Head of caudate nucleus (tissue), 42 donors: ENCODE measurements around the gene SHISA7.
A peak's percentile ranks its signal among the peaks of the same experiment; 100 is the strongest.

ENCODE experiments used
- DNase-seq, 42 donors: peaks; one replicate each; pipeline versions ENCODE4 v3.0.0 to v3.0.0-alpha.2; 2020 to 2021; ENCODE audit warnings: mixed read lengths in 7 of 42
- intact Hi-C: fragments of 100-400 bp; cut with DNase I; formaldehyde crosslinking; loops from one replicate; pipeline ENCODE4 v1.15.0; 2022

Gene SHISA7

DNA sequence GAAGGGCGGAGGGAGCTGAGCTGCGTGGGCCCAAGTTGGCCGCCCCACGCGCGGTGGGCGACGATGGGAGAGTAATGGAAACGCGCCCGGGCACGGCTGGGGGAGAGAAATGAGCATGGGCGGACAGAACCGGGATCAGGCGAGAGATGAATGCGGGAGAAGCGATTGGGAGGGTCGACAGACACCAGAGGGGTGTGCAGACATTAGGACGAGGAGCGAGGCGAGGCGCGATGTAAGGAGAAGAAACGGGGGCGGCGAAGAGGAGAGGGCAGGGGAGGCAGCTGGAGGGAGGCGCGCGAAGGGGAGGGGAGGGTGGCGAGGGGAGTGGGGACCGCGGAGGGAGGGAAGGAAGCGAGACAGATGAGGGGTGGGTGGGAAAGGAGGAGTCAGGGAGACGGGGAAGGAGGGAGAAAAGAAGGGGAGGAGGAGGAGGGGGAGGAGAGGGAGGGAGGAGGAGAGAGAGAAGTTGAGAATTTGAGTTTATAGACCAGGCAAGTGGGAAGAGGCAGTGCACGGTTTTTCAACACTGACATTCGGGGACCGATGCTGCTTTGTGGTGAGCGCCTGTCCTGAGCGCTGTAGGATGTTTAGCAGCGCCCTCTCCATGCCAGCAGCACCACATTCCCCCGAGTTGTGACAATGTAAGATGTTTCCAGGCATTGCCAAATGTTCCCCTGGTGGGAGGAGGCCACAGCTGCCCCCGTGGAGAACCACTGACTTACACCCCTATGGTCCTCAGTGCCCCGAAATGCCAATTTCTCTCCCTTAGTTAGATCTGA lies at the start of gene SHISA7:
Gene SHISA7, minus strand, starts transcription at position 256 of the 779 bp plus-strand sequence. CDS start 437 bp downstream, outside the sequence.
- peak in 36 of 42 donors; percentile 42 to 82 (median 65) for DNase-seq
- intact Hi-C loops, result no loop called here

DNA sequence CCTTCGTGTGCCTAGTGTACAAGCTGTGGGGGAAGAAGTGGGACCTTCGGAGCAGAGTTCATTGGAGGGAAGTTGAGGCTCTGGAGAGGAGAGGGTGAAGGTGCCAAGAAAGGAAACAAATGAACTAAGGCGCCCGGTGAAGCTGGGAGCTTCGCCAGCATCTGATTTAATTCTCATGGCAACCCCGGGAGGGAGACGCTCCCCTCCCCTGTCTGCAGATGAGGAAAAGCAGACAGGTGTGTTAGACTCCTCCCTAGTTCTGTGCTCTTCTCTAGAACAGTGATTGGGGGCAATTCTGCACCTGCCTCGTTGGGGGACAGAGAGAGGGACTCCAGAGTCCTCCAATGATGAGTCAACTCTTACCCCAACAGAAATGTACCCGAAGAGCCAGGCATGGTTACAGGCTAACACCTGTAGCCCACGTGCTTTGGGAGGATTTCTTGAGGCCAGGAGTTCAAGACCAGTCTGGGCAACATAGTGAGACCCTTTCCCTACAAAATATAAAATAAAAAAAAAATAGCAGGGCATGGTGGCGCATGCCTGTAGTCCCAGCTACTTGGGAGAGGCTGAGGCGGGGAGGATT lies 49.4 kb upstream of the SHISA7 start:
- intact Hi-C loops, result no loop called here
- DNase-seq, result peak in 23 of 42 donors; percentile 29 to 82 (median 57)

DNA sequence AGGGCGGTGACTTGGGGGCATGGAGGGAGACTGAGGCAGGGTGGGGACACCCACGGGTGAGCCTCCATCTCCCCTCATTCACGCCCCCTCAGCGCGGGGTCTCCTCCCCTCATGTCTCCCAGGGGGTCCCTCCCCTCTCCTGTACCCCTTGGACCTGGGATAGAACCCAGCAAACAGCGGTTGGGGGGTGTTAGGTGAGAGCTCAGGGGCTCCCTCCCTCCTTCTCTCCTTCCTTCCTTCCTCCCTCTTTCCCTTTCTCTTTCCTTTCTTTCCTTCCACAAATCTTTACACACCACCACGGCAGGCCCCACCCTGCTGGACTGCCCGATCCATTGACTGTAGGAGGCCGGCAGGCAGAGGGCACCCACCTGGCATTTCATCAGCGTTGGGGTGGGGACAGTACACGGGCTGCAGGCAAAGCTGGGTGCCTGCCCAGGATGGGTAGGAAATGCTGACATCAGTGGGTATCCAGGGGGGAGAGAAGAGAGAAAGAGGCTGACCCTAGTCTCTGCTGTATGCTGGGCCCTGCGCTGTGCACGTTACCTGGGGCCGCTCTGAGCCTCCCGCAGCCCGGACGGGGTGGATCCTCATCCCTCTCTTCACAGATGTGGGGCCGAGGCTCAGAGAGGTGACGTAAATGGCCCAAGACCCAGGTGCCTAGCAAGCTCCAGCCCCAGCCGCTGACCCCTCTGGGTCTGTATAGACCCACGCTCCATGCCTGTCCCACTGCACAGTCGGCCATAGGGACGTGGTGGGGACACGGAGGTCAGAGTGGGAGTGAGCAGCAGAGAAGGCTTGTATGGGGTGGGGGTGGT lies 48.7 kb upstream of the SHISA7 start:
- DNase-seq, result no peak
- intact Hi-C loops, result no loop called here

DNA sequence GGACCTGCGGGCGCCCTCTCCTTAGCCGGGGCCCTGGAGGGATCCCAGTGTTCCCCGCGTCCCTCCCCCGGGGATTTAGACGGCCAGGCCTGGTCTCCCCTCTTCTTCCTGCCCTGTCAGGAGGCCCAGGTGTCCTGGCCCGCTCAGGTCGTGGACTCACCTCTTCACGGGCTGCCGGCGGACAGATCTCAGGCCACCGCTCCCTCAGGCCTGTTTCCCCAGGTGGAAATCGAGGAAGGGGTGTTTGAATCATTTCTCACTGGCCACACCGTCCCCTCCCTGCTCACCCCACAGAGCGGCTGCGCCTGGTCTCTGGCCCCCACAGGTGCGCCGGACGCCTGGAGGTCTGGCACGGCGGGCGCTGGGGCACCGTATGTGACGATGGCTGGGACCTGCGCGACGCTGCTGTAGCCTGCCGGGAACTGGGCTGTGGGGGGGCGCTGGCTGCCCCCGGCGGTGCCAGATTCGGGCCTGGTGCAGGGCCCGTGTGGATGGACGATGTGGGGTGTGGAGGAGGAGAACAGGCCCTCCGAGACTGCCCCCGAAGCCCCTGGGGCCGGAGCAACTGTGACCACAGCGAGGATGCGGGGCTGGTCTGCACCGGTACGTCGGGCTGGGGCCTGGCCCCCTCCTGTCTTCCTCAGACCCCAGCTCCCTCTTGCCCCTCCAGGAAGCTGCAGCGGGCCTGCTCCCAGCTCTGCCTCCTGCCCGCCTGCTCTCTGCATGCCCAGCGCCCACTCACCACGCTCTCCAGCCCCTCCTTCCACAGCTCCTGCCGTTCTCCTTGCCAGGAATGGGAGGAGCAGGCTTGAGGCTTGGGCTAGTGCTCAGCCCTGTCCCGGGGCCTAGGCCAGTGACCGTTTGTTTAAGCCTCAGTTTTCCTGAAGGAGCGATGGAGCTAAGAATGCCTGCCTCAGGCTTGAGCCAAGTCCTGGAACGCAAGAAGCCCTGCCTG lies 47.7 kb upstream of the SHISA7 start:
- DNase-seq, result no peak
- intact Hi-C loops, result no loop called here

DNA sequence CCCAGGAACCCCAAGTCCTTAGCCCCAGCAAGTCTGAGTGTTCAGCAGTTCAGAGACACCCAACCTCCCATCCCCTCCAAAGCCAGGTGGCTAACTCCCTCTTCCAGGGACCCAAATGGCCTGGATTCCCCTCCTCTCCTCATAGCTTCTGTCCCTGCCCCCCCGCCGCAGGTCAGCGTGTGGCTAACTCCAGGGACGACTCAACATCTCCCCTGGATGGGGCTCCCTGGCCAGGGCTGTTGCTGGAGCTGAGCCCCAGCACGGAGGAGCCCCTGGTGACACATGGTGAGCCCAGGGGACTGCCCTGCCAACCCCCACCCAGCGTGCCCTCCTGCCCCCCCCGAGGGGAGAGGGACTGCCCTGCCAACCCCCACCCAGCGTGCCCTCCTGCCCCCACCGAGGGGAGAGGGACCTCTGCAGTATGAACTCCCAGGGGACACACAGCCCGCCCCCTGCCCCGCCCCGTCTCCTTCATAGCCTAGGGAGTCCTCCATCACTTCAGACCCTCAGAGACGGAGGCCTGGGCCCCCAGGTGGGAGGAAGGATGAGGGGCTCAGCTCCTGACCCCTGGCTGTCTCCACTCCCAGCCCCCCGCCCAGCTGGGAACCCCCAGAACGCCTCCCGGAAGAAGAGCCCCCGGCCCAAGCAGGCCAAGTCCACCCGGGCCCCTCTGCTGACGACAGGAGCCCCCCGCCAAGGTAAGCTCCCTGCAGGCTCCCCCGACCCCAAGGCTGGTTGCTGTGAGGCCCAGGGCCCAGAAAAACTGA lies 46.8 kb upstream of the SHISA7 start:
- DNase-seq, result no peak
- intact Hi-C loops, result no loop called here

DNA sequence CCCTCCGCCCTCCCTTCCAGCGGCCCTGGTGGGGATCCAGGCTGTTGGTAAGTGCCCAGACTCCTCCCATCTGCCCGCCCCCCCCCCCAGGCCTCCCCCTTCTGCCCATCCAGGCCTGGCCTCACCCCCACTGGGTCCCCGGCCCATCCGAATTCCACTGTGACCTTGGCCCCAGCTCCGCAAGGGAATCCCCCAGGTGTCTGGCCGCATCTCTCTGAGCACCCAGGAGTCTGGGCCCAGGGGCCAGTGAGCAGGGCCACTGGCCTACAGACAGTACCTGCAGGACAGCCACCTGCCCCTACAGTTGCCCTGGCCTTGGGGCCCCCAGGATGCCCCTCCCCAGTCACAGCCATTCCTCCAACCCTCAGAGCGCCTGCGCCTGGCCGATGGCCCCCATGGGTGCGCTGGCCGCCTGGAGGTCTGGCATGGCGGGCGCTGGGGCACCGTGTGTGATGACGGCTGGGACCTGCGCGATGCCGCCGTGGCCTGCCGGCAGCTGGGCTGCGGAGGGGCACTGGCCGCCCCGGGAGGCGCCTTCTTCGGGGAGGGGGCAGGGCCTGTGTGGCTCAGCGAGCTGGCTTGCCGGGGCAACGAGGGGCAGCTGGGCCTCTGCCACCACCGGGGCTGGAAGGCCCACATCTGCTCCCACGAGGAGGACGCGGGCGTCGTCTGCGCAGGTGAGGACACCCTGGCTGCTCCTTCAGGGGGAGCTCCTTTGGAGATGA lies 46.0 kb upstream of the SHISA7 start:
- intact Hi-C loops, result no loop called here
- no peak for DNase-seq

DNA sequence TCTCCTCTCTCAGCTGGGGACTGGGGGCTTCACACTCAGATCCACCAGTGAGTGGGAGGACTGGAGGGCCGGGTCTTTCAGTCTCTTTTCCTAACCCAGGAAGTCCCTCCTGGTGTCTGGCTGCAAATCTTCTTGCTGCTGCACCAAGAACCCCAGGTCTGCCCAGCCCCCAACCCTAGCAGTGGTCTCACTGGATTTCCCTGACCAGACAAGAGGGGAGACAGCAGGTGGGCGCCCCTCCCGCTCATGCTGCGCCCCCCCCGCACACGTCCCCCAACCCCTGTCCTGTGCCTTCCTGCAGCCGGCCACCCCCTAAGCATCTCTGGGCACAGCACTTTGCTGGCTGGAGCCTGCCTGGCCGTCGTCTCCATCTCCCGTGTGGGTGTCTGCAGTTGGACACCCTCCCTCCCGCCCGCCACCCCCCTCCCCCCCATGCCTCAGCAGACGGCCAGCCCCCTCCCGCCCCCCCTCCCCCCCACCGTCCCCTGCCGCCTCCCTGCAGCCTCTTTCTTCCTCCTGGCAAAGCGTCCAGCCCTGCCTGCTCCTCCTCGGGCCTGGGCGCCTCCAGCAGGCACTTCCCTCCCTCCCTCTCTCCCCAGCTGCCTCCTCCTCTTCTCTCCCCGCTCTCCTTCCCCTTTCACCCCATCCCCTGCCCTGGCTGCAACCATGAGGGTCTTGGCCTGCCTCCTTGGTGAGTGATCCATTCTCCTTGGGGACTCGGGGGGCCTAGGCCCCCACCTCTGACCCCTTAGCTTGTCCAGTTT lies 45.0 kb upstream of the SHISA7 start, which contains the start of gene SSC5D:
Gene SSC5D, plus strand, starts transcription at position 513 of the 764 bp plus-strand sequence. Its CDS starts 154 bp downstream, at position 667.
- peak in 3 of 42 donors; percentile 31 to 57 (median 39) for DNase-seq

DNA sequence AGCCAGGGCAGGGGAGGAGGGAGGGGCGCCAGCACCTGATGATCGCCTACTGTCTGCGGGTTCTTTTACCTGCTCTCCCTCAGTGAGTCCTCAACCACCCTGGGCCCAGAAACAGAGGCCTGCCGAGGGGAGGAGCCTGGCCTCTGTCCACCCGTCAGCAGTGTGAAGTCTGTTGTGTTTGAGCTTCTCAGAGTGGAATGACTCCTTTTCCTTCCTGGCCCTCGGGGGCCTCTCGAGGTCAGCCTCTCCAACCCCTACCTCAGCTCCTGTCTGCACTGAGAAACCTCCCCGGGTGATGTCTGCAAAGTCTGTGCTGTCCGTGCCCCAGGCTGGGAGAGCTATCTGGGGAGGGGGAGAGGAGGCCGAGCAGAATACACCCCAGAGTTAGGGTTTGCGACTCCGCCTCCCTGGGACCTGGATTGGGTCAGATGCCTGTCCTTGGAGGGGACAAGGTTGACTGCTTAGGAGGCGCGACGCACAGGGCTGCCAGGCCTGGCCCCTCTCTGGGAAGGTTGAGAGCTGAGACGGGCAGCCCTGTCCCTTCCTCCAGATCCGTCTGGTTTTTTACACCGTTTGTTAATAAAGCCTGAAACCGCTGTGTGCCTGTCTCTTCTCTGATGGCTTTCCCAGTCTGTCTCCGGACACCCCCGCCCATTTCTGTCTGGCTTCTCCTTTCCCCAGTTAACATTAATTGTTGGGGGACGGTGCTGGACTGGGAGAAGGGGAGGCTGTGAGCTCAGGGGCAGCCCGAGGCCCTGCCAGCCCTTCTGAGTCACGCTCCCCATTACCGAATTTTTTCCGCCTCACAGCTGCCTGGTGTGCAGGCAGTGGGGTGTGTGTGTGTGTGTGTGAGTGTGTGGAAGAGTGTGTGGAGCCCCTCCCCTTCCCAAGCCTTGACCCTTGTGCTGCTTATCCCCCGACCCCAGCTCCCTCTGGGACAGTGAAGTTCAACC lies 44.1 kb upstream of the SHISA7 start:
- peak in 11 of 42 donors; percentile 25 to 70 (median 40) for DNase-seq
- intact Hi-C loops, result no loop called here

More for the DNA sequence above, 45.0 kb upstream of the SHISA7 start, which contains the start of gene SSC5D:
- intact Hi-C loops, result no loop called here

DNA sequence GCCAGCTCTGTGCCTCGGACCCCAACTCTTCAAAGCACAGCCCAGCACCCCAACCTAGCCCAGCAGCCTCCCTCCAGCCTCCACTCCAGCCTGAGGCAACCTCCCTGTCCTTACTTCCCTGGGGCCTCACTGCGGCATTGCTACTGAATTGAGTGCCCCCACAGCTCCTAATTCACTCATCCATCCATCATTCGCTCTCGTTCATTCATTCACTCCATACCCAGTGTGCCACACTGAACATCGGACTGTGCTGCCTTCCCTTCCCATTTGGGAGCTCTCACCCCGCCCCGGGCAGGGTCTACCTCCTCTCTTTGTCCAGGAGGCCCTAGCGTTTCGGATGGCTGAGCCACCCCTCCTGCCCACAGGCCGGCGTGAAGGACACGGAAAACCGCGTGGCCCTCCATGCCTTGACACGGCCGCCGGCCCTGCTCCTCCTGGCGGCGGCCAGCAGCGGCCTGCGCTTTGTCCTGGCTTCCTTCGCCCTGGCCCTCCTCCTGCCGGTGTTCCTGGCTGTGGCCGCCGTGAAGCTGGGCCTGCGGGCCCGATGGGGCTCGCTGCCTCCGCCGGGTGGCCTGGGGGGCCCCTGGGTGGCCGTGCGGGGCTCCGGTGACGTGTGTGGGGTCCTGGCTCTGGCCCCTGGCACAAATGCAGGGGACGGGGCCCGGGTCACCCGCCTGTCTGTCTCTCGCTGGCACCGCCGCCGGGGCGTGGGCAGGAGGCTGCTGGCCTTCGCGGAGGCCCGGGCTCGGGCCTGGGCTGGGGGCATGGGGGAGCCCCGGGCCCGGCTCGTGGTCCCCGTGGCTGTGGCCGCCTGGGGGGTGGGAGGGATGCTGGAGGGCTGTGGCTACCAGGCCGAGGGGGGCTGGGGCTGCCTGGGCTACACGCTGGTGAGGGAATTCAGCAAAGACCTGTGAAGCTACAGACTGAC lies 43.2 kb upstream of the SHISA7 start:
- DNase-seq, result no peak
- intact Hi-C loops, result no loop called here

DNA sequence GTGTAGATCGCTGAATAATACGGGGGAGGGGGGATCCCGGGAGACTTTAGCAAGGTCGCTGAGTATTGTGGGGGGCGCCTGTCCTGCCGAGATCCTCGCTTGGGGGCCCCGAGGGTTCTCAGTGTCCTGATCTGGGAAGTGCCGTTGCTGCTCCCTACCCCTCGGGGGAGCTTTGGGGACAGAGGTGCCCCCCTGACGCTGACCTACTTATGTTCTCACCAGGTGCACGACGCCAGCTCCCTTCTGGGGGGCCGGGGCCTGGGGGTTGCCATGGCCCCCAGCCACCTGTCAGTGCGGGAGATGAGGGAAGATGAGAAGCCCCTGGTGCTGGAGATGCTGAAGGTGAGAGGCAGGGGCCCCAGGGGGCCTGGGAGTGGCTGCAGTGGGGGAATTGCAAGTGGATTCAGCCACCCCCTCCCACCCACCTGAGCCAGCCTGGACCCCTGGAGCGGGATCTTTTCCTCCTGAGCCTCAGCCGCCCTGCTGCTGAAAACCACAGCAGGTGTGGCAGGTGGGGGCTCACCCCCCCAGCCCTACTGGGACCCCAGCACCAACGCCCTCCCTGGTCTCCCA lies 42.4 kb upstream of the SHISA7 start:
- no peak for DNase-seq

DNA sequence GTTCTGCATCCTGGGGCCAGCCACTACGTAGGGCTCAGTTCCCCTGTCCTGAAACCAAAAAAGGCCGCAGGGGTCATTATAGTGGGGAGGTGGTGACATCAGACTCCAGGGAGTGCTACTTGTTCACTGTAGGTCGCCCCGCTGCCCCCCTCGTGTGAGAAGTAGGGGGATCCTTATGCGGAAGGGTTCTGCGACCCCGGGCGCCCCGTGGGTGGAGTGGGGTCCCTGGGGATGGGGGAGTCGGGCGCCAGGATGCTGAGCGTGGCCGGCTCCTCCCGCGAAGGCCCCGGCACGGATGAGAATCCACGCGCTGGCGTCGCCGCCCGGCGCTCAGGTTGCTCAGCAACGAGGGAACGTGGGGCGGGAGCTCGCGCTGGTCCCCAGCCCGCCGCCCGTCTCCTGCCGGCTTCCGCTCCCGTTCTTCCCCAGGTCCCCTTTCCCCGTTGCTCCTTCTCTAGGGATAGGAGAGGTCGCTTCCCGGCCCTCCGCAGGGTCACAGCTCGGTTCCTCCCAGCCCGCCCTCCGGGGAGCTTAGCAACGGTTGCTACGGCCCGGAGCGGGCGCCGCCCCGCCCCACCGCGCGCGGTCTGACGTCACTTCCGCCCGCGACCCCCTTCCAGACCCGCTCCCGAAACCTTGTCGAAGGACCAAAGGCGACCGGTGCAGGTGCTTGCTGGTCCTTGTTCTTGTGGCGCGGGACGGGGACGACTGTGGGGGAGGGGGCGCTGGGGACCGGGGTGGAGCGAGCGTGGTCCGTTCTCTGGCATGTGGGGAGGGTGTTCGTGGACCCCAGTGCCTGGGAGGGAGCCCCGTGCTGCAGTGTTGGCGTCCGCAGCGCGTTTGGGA lies 41.7 kb upstream of the SHISA7 start, which contains the start of gene NAT14:
Gene NAT14, plus strand, starts transcription at position 596 of the 846 bp plus-strand sequence. CDS start 521 bp downstream, outside the sequence.
- DNase-seq, result peak in 41 of 42 donors; percentile 32 to 86 (median 71)
- intact Hi-C loops, result no loop called here

More for the DNA sequence above, 42.4 kb upstream of the SHISA7 start:
- intact Hi-C loops, result no loop called here

DNA sequence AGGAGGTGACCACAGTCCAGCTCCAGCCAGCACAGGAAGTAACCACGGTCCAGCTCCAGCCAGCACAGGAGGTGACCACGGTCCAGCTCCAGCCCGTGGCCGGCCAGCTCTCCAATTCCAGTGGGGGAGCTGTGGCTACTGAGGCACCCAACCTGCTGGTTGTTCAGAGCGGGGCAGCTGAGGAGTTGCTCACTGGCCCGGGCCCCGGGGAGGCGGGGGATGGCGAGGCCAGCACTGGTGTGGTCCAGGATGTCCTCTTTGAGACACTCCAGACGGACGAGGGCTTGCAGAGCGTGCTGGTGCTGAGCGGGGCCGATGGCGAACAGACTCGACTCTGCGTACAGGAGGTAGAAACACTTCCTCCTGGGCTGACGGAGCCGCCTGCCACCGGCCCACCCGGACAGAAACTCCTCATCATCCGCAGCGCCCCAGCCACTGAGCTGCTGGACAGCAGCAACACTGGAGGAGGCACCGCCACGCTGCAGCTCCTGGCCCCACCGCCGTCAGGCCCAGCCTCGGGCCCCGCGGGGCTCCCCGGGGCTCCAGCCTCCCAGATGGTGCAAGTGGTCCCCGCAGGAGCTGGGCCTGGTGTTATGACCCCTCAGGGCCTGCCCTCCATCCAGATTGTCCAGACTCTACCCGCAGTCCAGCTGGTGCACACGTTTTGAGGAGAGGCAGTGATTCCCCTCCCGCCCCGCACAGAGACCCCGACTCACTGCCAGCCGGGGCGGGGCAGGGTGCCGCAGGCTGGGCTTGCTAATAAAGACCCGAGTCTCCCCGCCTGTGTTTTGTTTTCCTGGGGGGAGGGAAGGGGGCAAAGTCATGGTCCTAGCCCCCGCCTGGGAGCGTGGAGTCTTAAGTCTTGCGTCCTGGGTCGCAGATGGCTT lies 40.8 kb upstream of the SHISA7 start:
- no peak for DNase-seq
- intact Hi-C loops, result no loop called here
